CD4-positive, alpha-beta T cell treated with Interferon alpha-2 for 1 hour (primary cell): ENCODE results near the gene DCAF8.

Source experiments
- DNase-seq, 2 donors: peaks; one replicate each; pipeline ENCODE4 v3.0.0-alpha.2; 2020 to 2022

The DCAF8 gene

DNA sequence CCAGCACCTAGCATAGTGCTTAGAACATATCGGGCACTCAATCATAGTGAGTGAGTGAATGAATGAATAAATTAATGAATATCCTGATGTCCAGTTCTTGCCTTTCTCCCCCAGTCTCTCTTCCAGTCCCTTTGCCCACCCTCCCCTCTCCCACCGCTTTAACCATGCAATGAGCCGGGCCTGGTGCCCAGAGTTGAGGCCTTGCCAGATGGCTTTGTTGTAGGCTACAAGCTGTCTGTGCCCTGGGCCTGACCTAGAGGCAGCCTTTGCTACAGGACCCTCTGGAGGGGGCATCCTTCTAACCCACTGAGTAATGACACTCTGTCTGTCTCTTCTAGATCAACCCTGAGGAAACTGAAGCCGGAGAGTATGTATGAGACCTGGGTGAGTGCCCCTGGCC lies 65.1 kb downstream of the DCAF8 start:
- no peak for DNase-seq

DNA sequence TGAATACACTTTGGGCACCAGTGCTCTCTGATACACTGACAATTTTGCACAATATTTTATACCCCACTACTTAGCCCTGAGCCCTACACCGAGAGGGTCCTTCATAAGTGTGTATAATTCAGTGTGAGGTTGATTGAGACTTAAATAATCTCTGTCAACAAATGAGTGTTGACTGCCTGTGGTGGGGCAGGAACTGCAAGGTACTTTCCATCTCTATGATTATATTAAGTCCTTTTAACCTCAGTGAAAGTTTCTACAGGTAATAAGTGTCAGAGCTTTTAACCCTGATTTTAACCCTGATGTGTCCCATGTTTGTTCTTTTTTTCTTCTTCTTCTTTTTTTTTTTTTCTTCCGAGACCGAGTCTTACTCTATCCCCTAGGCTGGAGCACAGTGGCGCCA lies 66.2 kb downstream of the DCAF8 start:
- no peak for DNase-seq

GRCh38 chr1:160194737-160195059 lies 67.7 kb downstream of the DCAF8 start:
- DNase-seq, result no peak

DNA sequence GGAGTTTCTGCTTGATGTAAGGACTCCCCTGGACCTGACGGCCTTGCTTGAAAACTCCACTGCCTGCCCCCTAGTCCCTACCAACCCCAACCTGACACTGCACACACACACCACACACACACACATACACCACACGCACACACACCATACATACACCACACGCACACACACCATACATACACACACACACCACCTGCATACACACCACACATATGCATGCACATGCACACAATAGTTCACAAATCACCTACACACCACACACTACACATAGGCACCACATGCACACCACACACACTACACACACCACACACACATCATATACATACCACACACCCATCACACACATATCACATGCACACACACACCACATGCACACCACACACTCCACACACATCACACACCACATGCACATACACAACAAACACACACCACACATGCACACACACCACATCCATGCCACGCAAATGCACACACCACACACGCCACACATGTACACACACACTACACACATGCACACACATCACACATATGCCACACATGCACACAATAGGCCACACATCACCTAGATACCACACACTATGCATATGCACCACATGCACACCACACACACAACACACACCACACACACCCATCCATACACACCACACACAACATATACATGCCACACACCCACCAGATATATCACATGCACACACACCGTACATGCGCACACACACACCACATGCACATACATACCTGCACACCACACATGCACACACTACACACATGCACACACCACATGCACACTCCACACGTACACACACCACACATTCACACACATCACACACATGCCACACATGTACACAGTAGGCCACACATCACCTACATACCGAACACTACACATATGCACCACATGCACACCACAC lies 68.3 kb downstream of the DCAF8 start:
- DNase-seq, result no peak

DNA sequence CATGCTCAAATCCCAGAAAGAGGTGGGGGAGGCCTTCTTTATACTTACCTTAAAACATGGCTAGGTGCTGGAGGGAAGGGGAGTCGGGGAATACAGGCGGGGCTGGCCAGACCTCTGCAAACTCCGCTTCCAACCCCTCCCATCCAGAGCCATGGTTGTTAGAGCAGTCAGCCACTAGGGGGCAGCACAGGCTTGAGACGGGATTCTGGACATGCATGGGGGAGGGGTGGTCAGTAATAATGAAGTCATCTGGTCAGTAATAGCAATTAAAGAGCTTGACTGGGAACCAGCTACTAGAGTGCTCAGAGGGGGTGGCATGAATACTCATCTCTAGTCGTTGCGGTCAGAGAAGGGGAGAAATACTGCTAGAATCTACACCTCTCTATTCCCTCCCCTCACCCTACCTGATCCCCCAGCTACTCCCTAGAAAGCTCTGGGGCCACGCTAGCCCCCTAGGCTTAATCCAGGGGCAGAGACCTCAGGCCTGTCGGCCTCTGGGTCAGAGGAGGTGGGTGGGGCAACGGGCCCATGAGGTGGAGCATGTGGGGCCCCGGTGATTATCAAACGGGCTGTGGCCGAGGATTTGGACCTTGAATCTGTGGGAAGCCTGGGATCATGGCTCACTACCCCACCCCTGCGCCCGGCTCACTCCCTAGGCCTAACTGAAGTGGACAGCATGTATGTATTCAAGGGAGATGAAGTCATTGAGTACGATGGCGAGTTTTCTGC lies 69.1 kb downstream of the DCAF8 start:
- DNase-seq, result peak; percentile 78 to 80

- no peak for DNase-seq
Observed at GRCh38 chr1:160192234-160192633, 70.1 kb downstream of the DCAF8 start.

DNA sequence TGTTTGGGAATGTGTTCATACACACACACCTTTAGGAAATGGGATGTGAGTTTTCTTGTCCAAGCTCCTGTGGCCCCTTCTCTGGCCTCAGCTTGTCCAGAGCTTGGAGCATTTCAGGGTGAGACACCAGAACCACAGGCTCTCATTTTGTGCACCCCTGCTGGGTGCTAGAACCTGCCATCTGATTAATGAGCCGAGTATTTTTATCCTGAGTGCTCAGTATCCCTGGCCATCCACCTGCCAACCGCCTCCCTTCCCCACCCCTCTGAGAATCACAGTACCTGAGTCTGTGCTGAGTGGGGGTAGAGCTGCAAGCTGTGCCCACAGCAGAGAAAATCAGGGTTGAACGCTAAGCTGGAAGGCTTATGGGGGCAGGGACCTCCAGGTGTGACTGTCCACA lies 70.6 kb downstream of the DCAF8 start:
- DNase-seq, result no peak

DNA sequence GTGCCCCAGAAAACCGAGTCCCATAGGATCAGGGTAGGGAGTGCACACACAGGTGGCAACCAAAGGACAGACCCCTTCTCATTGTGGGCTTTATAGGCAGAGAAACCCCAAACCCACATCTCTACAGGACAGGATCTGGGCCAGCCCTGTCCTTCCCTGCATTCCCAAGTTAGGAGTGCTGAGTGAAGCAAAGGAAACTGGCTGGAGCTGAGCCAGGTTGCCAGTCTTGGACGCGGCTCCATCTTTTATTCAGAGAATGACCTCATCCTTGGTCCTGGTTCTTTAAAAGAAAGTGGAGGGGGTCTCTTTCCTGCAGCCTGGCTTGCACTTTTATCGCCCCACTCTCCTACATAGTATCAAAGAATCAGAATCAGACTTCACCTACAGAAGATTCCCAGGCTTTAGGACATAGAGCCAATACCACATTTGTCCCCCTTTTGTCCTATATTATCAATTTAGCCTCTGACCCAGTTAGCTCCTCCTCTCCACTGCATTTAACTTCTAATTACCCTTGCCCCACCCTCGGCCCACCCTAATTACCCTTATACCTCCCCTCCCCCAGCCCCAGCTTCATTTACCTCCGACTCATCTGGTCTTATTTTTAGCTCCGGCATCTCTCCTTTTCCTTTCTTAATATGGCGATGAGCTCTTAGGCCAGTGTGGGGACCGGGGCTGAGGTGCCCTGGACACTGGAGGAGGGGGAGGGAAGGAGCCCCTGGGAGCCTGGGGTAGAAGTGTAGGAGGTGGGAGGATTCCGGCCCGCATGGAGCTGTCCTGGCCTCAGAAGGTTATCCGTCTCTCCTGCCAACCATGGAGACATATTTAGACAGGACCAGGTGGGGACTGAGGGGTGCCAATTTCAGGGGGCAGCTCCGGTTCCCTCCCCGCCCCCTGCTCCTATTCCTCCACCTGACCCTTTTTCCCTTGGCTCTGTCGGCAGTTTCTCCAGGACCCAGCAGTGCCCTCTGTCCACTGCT lies 72.4 kb downstream of the DCAF8 start, which contains the start of gene CASQ1:
Gene CASQ1 (plus strand): TSS at position 927 of the 977 bp plus-strand sequence. CDS start 177 bp downstream, outside the sequence.
- DNase-seq, result no peak

DNA sequence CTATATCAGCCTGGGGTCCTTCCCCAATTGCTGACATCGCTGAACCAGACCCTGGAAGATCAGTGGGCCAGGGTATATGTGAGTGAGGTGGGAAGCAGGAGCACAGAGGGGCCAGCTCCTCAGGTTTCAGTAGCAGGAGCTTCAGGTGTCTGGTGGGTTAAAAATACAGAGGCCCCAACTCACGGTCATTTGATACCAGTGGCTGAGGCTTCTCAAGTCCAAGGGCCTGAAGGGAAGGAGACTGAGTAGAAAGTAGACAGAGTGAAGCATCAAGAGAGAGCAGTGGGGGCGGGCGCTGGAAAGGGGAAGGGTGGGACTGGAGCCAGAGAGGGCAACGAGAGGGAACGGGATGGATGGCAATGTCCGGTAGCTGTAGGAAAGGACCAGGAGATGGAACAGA lies 74.0 kb downstream of the DCAF8 start:
- DNase-seq, result no peak

DNA sequence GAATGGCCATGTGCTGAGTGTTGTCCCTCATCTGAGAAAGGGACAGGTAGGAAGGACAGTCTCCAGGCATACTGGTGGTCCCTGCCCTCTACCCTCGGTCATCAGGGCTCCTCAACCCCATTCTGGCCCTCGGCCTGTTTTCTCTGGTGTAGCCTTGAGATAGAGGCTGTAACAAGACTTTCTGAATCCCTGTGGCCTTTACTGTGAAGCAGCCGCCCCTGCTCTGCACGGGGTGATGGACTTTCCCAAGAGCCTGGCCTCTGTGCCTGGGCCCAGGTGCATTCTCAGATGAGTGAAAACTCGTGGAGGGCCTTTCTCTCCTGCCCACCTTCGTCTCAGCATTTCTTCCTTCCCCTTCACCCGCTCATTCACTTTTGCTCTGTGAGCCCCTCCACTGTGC lies 74.9 kb downstream of the DCAF8 start:
- no peak for DNase-seq

GRCh38 chr1:160186729-160187128 lies 75.6 kb downstream of the DCAF8 start:
- DNase-seq, result no peak

- DNase-seq, result no peak
Observed at GRCh38 chr1:160186246-160186645, 76.1 kb downstream of the DCAF8 start.

GRCh38 chr1:160179336-160179735 lies 83.0 kb downstream of the DCAF8 start:
- DNase-seq, result no peak

GRCh38 chr1:160178731-160179130 lies 83.6 kb downstream of the DCAF8 start:
- DNase-seq, result no peak

GRCh38 chr1:160177667-160178066 lies 84.7 kb downstream of the DCAF8 start:
- no peak for DNase-seq

DNA sequence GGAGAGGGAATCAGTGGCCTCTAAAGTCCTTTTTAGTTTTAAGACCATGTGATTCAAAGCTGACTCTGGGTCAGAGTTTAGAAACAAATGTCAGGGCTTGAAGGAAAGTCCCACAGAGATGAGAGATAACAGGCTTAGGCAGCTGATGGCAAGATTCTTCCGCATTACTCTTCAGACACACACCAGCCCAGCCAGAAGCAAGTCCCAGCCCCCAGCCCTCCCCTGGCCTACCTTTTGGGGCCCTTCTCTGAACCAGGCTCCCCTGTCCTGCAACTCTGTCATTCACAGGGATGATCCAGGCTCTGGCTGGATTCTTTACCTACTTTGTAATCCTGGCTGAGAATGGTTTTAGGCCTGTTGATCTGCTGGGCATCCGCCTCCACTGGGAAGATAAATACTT lies 85.1 kb downstream of the DCAF8 start:
- DNase-seq, result no peak

DNA sequence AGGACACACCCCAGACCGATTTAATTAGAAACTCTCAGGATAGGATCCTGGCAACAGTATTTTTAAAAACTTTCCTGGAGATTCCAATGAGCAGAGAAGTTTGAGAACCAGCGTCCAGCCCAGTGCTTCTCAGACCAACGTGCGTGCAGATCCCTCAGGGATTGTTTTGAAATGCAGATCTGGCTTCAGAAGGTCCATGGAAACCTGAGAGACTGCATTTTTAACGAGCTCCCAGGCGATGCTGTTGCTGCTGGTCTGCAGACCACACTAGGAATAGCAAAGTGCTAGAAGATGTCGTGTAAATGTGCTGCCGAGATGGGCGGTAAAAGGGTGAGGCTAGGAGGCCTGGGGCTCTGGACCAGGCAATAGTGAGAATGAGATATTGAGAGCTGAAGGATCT lies 90.4 kb downstream of the DCAF8 start:
- DNase-seq, result no peak

DNA sequence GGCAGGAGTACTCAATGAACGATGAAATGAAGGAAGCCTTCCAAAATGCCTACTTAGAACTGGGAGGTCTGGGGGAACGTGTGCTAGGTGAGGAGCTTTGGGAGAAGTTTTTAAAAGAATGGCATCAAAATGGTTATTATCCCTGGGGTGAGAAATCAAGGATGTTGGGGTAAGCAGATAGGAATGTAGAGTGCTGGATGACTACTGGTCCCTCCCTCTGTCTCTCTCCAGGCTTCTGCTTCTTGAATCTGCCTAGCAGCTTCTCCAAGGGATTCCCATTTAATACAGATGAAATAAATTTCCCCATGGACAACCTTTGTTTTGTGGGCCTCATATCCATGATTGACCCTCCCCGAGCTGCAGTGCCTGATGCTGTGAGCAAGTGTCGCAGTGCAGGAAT lies 91.0 kb downstream of the DCAF8 start:
- DNase-seq, result no peak

DNA sequence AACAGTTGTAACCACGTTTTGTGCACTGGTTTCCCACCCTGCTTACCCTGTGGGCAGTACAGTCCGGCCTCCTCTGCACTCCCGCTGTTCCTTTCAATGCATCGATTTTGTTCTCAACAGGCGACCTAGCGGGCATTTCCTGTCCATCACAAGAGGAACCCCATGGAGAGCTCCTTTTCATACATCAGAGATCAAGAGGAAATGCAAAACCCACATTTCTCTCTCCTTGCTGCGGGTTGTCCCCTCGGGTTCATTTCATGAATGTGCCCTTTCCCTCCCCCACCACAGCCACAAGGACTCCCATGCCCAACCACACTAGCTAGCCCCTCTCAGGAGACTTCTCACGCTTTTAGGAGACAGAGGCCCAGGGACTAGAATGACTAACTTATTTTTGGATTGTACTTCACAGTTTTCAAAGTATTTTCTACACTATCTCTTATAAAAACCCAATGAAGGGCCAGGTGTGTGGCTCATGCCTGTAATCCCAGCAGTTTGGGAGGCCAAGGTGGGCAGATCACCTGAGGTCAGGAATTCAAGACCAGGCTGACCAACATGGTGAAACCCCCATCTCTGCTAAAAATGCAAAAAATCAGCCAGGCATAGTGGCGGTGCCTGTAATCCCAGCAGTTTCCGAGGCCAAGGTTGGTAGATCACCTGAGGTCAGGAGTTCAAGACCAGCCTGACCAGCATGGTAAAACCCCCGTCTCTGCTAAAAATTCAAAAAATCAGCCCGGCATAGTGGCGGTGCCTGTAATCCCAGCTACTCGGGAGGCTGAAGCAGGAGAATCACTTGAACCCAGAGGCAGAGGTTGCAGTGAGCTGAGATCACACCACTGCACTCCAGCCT lies 92.6 kb downstream of the DCAF8 start:
- no peak for DNase-seq

- DNase-seq, result no peak
Observed at GRCh38 chr1:160168609-160169369, 93.6 kb downstream of the DCAF8 start.

DNA sequence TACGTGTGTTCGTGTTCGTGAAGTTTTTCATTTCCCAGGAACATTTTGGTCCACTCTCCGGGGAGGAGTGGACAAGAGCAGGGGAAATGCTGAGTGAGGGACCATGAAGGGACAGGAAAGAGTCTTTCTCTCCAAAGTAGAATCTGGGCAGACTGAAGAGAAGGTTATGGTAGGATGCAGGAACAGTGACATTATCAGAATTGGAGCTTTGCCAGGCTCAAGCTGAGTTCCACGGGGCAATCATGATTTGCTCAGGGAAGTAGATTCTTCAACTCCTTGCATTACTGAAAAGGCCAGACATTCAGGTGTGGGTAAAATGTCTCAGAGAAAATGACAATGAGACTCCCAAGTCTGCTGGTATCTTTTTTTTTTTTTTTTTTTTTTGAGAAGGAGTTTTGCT lies 94.3 kb downstream of the DCAF8 start:
- no peak for DNase-seq
